Fibroblast of the aortic adventitia (primary cell): ENCODE results near the gene SH2D3A. TPM values are rescaled to one million over a fixed set of nuclear protein-coding genes. Genes with fewer than 3 reads are reported as not detected.

Experiments
- DNase-seq: peaks from one replicate; pipeline ENCODE4 v3.0.0-alpha.2; 2010; ENCODE audit warnings: low read depth
- H3K4me3 ChIP-seq: 2 replicates; pipeline ENCODE4 v1.5.1; 2011; ENCODE audit warnings: low read depth, mild to moderate bottlenecking, control low read depth, low read length, moderate library complexity
- CTCF ChIP-seq: IDR thresholded peaks from 2 replicates; pipeline ENCODE4 v1.5.1; 2011; ENCODE audit warnings: mild to moderate bottlenecking, low read length, control low read depth, inconsistent platforms; ENCODE audit not compliant: insufficient read depth
- total RNA-seq: library from RNA; depleted of rRNA; stranded (reverse); fragments of >200 nt; gene quantifications from 2 replicates; pipeline ENCODE4 v1.2.3, GENCODE V29; 2012; ENCODE audit warnings: low replicate concordance

The SH2D3A gene
- total RNA-seq, 1 donor: not detected

- no peak overlapping the region for H3K4me3 ChIP-seq
- TF ChIP-seq CTCF: no peak
- no peak for DNase-seq
Observed at GRCh38 chr19:6714749-6715555, 52.3 kb downstream of the SH2D3A start.

- DNase-seq: no peak
- H3K4me3 ChIP-seq: no peak overlapping the region
Observed at GRCh38 chr19:6713773-6714692, 53.2 kb downstream of the SH2D3A start.

GRCh38 chr19:6712692-6713670, 54.3 kb downstream of the SH2D3A start:
- no peak for DNase-seq
- no peak overlapping the region for H3K4me3 ChIP-seq
- no peak for TF ChIP-seq CTCF

More at GRCh38 chr19:6713773-6714692, 53.2 kb downstream of the SH2D3A start:
- no peak for TF ChIP-seq CTCF

- no peak for DNase-seq
- H3K4me3 ChIP-seq: no peak overlapping the region
- no peak for TF ChIP-seq CTCF
Observed at GRCh38 chr19:6712231-6712630, 55.0 kb downstream of the SH2D3A start.

- no peak overlapping the region for H3K4me3 ChIP-seq
- DNase-seq: no peak
- no peak for TF ChIP-seq CTCF
Observed at GRCh38 chr19:6711605-6712004, 55.6 kb downstream of the SH2D3A start.

- no peak overlapping the region for H3K4me3 ChIP-seq
- no peak for DNase-seq
- no peak for TF ChIP-seq CTCF
Observed at GRCh38 chr19:6711078-6711361, 56.2 kb downstream of the SH2D3A start.
